C4-2B (cell line): ENCODE measurements around the gene LMAN2L.

Experiments used
- ZFX ChIP-seq: fragments of 450-650 bp; IDR thresholded peaks from 2 replicates; pipeline ENCODE4 v1.6.1; 2017
- TF ChIP-seq, protein P1 (sequence below): fragments of 450-650 bp; conservative IDR thresholded peaks from 2 replicates; pipeline ENCODE4 v1.5.1; 2017; ENCODE audit warnings: mild to moderate bottlenecking

GRCh38 chr2:96685577-96686459, 54.0 kb downstream of the LMAN2L start:
- TF ChIP-seq, protein P1, sequence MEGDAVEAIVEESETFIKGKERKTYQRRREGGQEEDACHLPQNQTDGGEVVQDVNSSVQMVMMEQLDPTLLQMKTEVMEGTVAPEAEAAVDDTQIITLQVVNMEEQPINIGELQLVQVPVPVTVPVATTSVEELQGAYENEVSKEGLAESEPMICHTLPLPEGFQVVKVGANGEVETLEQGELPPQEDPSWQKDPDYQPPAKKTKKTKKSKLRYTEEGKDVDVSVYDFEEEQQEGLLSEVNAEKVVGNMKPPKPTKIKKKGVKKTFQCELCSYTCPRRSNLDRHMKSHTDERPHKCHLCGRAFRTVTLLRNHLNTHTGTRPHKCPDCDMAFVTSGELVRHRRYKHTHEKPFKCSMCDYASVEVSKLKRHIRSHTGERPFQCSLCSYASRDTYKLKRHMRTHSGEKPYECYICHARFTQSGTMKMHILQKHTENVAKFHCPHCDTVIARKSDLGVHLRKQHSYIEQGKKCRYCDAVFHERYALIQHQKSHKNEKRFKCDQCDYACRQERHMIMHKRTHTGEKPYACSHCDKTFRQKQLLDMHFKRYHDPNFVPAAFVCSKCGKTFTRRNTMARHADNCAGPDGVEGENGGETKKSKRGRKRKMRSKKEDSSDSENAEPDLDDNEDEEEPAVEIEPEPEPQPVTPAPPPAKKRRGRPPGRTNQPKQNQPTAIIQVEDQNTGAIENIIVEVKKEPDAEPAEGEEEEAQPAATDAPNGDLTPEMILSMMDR = no peak
- no peak for TF ChIP-seq ZFX
